ENCODE results near the gene ADAMTS17.

DNA sequence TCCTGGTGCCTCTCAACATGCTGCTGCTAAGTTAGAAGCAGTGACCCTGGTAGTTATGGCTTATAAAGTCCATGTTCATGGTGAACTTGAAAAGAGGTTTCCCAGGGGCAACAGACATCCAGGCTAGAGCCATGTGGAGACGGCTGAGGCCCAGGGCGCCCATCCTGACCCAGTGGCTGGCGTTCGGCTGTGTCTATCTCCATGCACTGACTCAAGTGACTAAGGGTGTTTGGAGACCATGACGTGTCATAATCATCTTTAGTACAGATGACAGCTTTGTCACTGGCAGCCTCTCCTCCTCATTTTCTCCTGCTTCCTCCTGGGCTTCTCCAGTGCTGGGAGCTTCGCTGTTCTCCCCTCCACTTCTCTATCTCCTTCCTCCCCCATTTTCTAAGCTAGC lies 321.2 kb downstream of the ADAMTS17 start:
- no peak for TF ChIP-seq ZNF274 (IDR thresholded peaks at IDR 0.05; ENCODE audit: low read depth, low read length)
- TF ChIP-seq SUZ12 (IDR thresholded peaks at IDR 0.05; ENCODE audit: extremely low read depth, insufficient read depth, insufficient read length): no peak
